Adrenal gland (tissue), 19 donors: Measurements from ENCODE around the gene COL17A1. TPM values are rescaled to one million over a fixed set of nuclear protein-coding genes. Genes with fewer than 3 reads are reported as not detected.

Experiments
- DNase-seq, 7 donors: peaks; one replicate each; pipeline ENCODE4 v3.0.0-alpha.2; 2019 to 2020
- H3K27ac ChIP-seq, 5 donors: fragments of 200-600 bp; sonication (generic) in 4 of 5; 1 replicate in 3 of 5; 2 replicates in 2 of 5; pipeline versions ENCODE4 v1.5.1 to v1.8.0; 2016 to 2020; ENCODE audit warnings: mild to moderate bottlenecking in 1 of 5
- H3K27me3 ChIP-seq: fragments of 200-600 bp; 2 replicates; pipeline ENCODE4 v1.8.0; 2021
- H3K36me3 ChIP-seq, 2 donors: fragments of 200-600 bp; replicated peaks in 1 of 2; 1 replicate in 1 of 2; 2 replicates in 1 of 2; pipeline versions ENCODE4 v1.5.1 to v1.8.0; 2018 to 2022
- H3K4me1 ChIP-seq, 2 donors: fragments of 200-600 bp; replicated peaks in 1 of 2; 1 replicate in 1 of 2; 2 replicates in 1 of 2; pipeline versions ENCODE4 v1.5.1 to v1.8.0; 2018 to 2021
- H3K4me3 ChIP-seq, 4 donors: fragments of 200-600 bp; sonication (generic) in 3 of 4; one replicate each; pipeline ENCODE4 v1.5.1; 2016 to 2018
- H3K9me3 ChIP-seq, 3 donors: fragments of 200-600 bp; sonication (generic) in 1 of 3; replicated peaks in 1 of 3; 1 replicate in 2 of 3; 2 replicates in 1 of 3; pipeline versions ENCODE4 v1.5.1 to v1.8.0; 2016 to 2021
- POLR2A ChIP-seq, 2 donors: fragments of 450-650 bp; IDR thresholded peaks; one replicate each; pipeline ENCODE4 v1.6.1; 2017; ENCODE audit warnings: antibody characterized with exemption in 2 of 2, mild to moderate bottlenecking in 2 of 2, moderate library complexity in 1 of 2
- WGBS, 4 donors: extraction: QIAGEN DNeasy Blood & Tissue Kit in 2 of 4; methylation state at CpG; one replicate each; pipeline versions ENCODE4 v1.1.5 to v1.1.7; 2013 to 2017; 5-methylcytosine and 5-hydroxymethylcytosine counted together
- intact Hi-C, 2 donors: fragments of 100-400 bp; cut with DNase I; formaldehyde crosslinking; loops; one replicate each; pipeline versions ENCODE4 v1.14.1 to v1.15.0; 2022 to 2023
- long read RNA-seq, 10 donors: library from polyadenylated mRNA in 3 of 10; unstranded in 2 of 10; stranded (forward) in 1 of 10; transcript quantifications; one replicate each; pipeline ENCODE4 v2.0.0 and lab custom pipeline, GENCODE V29; 2021 to 2026
- polyA plus RNA-seq, 3 donors: library from polyadenylated mRNA; stranded (reverse); fragments of 200-250 nt in 2 of 3; fragments of 350-450 nt in 1 of 3; fragmentation: Illumina TruSeq in 1 of 3; extraction: RNeasy Lipid Tissue Mini Kit (QIAGEN cat#74804) in 1 of 3; gene quantifications; one replicate each; pipeline ENCODE4 v1.2.3, GENCODE V29; 2013 to 2014
- total RNA-seq, 9 donors: library from RNA; depleted of rRNA in 4 of 9; stranded (reverse); fragments of >200 nt in 4 of 9; fragments of 120-200 nt in 1 of 9; fragmentation: NEBNext Ultra II Directional in 1 of 9; extraction: Animal tissue kit (Norgen Biotek cat#: 25700) in 1 of 9; gene quantifications; one replicate each; pipeline versions ENCODE4 v1.1.0 to v1.2.4, GENCODE V29; 2013 to 2023
- TF ChIP-seq, protein P1 (sequence below), 6 experiments: fragments of 450-650 bp in 4 of 6; fragments of 200-600 bp in 2 of 6; sonication (generic) in 1 of 6; IDR thresholded peaks; 1 replicate in 5 of 6; 2 replicates in 1 of 6; pipeline versions ENCODE4 v1.5.1 to v1.8.0; 2016 to 2021; ENCODE audit warnings: antibody characterized with exemption in 6 of 6, mild to moderate bottlenecking in 2 of 6, moderate library complexity in 1 of 6
- donor health status: healthy with polysubstance abuse.
- donor health status: Bipolar disorder and iron deficiency.
- donor health status: DM: yes; HTN: yes; CAD: no.
- donor health status: DM: no; HTN: no; CAD: no.
- donor health status: DM: no; HTN: no; CAD: no.
- donor health status: DM: yes; HTN: yes; CAD: no.

COL17A1 gene
- total RNA-seq, result under 1 TPM in 5 of 9 donors, not detected in 4; 0.11 to 0.97 (median 0.23) TPM
- polyA plus RNA-seq, result 1 to 10 TPM in 2 of 3 donors, under 1 TPM in 1; 0.40 to 2.2 (median 1.5) TPM
- long read RNA-seq, donor 1, result 0 reads
- long read RNA-seq, donor 2, result 0 reads
- long read RNA-seq, donor 3, result 0 reads
- long read RNA-seq, donor 4, result 0 reads
- long read RNA-seq, donor 5, partial matches to known transcripts, result 1 of 2 reads
- long read RNA-seq, donor 5, other reads (novel, unspliced or antisense), result 1 of 2 reads
- long read RNA-seq, donor 6, result 0 reads
- long read RNA-seq, donor 7, result 0 reads
- long read RNA-seq, donor 8, result 0 reads
- long read RNA-seq, donor 9, result 0 reads
- long read RNA-seq, donor 10, result 0 reads

DNA sequence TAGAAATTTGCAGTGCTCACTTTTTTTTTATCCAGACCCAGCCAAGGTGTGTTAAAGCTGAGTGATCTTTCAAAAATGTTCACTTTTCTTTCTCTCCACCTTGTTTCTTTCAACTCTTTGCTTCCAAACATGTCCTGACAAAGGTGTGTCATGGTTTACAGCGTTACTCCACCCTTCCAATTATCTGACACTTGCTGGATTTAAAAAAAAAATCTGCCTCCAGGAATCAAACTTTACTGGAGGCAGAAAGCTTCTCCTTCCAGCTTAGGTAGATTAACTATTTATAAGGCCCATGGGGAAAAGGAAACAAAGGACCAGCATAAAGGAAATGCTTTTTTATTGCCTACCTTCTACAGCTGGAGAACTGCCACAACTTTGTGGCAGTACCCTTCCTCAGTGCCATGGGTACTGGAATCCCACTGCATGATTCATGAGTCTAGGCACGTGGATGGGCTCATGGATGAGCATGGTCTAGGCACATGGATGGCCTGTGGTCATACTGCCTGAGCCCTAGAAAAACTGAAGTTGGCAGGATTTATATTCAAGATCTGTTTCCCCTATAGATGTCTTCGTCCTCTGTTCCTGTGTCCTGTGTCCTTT, at the start of gene COL17A1:
Gene COL17A1, minus strand, starts transcription at position 80 of the 600 bp plus-strand sequence. CDS start 5,207 bp downstream, outside the sequence.
- intact Hi-C loops, result no loop called here
- no peaks in the 10 kb centered on the region for H3K9me3 ChIP-seq
- 85 to 92% (median 89%) methylated on average over 3 of the region's 3 CpGs for WGBS, 4 donors
- TF ChIP-seq, protein P1, sequence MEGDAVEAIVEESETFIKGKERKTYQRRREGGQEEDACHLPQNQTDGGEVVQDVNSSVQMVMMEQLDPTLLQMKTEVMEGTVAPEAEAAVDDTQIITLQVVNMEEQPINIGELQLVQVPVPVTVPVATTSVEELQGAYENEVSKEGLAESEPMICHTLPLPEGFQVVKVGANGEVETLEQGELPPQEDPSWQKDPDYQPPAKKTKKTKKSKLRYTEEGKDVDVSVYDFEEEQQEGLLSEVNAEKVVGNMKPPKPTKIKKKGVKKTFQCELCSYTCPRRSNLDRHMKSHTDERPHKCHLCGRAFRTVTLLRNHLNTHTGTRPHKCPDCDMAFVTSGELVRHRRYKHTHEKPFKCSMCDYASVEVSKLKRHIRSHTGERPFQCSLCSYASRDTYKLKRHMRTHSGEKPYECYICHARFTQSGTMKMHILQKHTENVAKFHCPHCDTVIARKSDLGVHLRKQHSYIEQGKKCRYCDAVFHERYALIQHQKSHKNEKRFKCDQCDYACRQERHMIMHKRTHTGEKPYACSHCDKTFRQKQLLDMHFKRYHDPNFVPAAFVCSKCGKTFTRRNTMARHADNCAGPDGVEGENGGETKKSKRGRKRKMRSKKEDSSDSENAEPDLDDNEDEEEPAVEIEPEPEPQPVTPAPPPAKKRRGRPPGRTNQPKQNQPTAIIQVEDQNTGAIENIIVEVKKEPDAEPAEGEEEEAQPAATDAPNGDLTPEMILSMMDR (IDR thresholded peaks at IDR 0.05), result no peak
- TF ChIP-seq POLR2A (IDR thresholded peaks at IDR 0.05), result no peak
- no peak within 1 kb of the TSS for H3K4me3 ChIP-seq
- no peak within 1 kb of the TSS for H3K27ac ChIP-seq
- no peaks in the 10 kb centered on the region for H3K36me3 ChIP-seq
- no peak for DNase-seq
- H3K27me3 ChIP-seq, result no peaks in the 10 kb centered on the region
- H3K4me1 ChIP-seq, result no peaks in the 10 kb centered on the region

DNA sequence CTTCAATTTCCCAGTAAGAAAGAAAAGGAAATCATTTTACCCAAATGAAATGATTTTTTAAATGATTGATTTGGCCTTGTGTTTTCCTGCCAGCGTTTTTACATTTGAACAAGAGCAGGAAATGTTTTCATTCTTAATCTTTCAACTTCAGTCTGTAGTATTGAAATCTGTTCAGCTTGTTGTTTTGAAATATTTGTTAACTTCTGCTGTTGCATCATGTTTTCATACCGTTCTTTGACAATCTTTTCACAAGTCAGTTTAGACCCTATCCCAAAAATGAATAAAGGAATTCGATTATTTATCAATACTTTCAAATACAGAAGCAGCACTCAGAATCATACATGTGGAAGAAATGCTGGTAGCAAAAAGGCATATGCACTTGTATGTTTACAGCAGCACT, 44.4 kb upstream of the COL17A1 start:
- intact Hi-C loops, result no loop called here

GRCh38 chr10:104128214-104128613, 42.5 kb upstream of the COL17A1 start:
- WGBS, 4 donors, result 77 to 92% (median 80%) methylated on average over 2 of the region's 2 CpGs
- no peak overlapping the region for H3K27ac ChIP-seq
- intact Hi-C loops, result no loop called here
- H3K27me3 ChIP-seq, result no peaks in the 10 kb centered on the region
- no peak for DNase-seq
- no peaks in the 10 kb centered on the region for H3K9me3 ChIP-seq
- peaks cover 0 to 4% of the 10 kb centered on the region in 2 donors for H3K36me3 ChIP-seq
- TF ChIP-seq POLR2A (IDR thresholded peaks at IDR 0.05), result no peak
- TF ChIP-seq, protein P1 (IDR thresholded peaks at IDR 0.05), result no peak
- H3K4me1 ChIP-seq, result no peaks in the 10 kb centered on the region
- no peak overlapping the region for H3K4me3 ChIP-seq

More for the DNA sequence above, 44.4 kb upstream of the COL17A1 start:
- Histone ChIP-seq H3K36me3 (peaks cover 0 to 4% of the 10 kb centered on the region in 2 donors), H3K4me3 (no peak overlapping the region), H3K27me3 (no peaks in the 10 kb centered on the region), H3K27ac (no peak overlapping the region), H3K4me1 (no peaks in the 10 kb centered on the region), H3K9me3 (no peaks in the 10 kb centered on the region)
- DNase-seq, result no peak
- WGBS, 4 donors, result 22 to 41% (median 35%) methylated on average over 3 of the region's 3 CpGs
- TF ChIP-seq, protein P1 (IDR thresholded peaks at IDR 0.05), result no peak
- TF ChIP-seq POLR2A (IDR thresholded peaks at IDR 0.05), result no peak

DNA sequence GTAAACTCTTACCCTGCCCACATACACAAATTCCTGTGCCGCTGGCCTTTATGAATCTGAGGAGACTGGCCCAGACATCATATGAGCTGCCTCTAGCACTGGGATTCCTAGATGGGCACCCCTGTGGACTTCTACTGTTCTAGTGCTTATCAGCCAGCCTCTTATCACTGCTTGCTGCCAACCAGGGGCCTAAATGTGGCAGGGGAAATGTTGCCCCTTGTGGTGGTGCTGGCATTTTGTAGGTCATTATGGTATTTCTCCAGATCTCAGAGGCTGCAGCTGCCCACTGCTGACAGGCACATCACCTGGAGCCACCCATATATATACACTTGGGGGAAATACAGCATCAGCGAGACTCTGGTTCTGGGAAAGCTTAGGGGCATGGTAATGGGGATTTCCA, 41.7 kb upstream of the COL17A1 start:
- DNase-seq, result peak in 1 of 7 donors; percentile 5
- Histone ChIP-seq H3K36me3 (peaks cover 0 to 4% of the 10 kb centered on the region in 2 donors), H3K4me3 (no peak overlapping the region), H3K4me1 (peaks cover 0 to 4% of the 10 kb centered on the region in 2 donors), H3K27ac (no peak overlapping the region), H3K9me3 (no peaks in the 10 kb centered on the region), H3K27me3 (no peaks in the 10 kb centered on the region)
- TF ChIP-seq, protein P1 (IDR thresholded peaks at IDR 0.05), result no peak
- no peak for TF ChIP-seq POLR2A (IDR thresholded peaks at IDR 0.05)
- 88 to 95% (median 94%) methylated on average over 2 of the region's 2 CpGs for WGBS, 4 donors
- intact Hi-C loops, result no loop called here
